GM12873 (cell line): Measurements from ENCODE around the gene FZR1.

Source experiments
- TF ChIP-seq, protein P1 (sequence below): IDR thresholded peaks from 2 replicates; pipeline ENCODE4 v1.5.1; 2012; ENCODE audit warnings: low read depth, mild to moderate bottlenecking, moderate library complexity, low read length, control low read depth; ENCODE audit not compliant: insufficient read depth; ENCODE audit errors: missing control alignments

FZR1 gene

GRCh38 chr19:3501780-3502179 lies 4.3 kb upstream of the FZR1 start:
- TF ChIP-seq, protein P1, sequence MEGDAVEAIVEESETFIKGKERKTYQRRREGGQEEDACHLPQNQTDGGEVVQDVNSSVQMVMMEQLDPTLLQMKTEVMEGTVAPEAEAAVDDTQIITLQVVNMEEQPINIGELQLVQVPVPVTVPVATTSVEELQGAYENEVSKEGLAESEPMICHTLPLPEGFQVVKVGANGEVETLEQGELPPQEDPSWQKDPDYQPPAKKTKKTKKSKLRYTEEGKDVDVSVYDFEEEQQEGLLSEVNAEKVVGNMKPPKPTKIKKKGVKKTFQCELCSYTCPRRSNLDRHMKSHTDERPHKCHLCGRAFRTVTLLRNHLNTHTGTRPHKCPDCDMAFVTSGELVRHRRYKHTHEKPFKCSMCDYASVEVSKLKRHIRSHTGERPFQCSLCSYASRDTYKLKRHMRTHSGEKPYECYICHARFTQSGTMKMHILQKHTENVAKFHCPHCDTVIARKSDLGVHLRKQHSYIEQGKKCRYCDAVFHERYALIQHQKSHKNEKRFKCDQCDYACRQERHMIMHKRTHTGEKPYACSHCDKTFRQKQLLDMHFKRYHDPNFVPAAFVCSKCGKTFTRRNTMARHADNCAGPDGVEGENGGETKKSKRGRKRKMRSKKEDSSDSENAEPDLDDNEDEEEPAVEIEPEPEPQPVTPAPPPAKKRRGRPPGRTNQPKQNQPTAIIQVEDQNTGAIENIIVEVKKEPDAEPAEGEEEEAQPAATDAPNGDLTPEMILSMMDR, result no peak

- TF ChIP-seq, protein P1, result no peak
These were observed 3.0 kb upstream of the FZR1 start for GRCh38 chr19:3503036-3503572.

DNA sequence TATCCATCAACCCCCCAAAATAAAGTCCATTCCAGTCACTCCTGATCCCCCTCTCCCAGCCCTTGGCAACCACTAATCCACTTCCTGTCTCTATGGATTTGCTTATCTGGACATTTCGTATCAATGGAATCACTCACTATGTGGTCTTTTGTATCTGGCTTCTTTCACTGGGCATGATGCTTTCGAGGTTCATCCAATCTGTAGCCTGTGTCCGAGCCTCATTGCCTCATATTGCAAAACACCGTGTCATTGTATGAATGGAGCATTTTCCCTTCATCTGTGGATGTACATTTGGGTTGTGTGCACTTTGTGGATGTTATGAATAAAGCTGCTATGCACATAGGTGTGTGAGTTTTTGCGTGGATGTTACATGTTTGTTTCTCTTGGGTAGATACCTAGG lies 1.4 kb upstream of the FZR1 start:
- TF ChIP-seq, protein P1, result no peak

GRCh38 chr19:3506384-3507340 lies 551 bp downstream of the FZR1 start:
- TF ChIP-seq, protein P1, result no peak

DNA sequence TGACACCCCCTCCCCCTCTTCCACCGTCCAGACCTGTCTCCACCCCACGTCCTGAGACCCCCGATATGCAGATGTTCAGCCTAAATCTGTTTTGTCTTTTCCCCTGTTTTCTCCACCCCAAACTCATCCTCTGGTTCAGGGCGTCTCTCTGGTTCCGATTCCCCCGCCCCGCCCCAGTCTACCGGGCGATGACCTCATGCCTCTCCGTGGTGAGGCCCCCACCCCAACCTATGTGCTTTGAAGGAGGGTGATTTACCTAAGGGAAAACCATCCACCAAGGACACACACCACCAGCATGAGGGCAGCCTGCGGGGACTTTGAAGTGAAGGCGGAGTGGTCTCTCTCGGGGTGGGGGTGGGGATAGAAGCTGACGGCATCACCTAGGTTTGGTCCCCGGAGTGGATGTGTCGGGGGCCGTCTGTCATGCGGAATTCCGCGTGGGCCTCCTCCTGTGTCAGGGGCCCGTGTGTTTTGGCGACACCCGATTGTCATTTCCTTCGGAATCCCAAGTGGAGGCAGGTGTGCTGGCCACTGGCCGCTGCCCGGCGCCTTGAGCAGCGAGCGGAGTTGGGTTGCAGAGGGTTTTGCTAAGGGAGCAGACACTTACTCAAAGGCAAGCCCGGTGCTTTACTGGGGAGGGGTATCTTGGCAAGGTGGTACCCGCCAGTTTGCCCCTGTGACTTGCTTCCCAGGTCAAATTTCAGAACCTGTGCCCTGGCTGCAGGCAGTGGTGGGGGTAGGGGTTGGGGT lies 1.4 kb downstream of the FZR1 start:
- TF ChIP-seq, protein P1, result no peak

DNA sequence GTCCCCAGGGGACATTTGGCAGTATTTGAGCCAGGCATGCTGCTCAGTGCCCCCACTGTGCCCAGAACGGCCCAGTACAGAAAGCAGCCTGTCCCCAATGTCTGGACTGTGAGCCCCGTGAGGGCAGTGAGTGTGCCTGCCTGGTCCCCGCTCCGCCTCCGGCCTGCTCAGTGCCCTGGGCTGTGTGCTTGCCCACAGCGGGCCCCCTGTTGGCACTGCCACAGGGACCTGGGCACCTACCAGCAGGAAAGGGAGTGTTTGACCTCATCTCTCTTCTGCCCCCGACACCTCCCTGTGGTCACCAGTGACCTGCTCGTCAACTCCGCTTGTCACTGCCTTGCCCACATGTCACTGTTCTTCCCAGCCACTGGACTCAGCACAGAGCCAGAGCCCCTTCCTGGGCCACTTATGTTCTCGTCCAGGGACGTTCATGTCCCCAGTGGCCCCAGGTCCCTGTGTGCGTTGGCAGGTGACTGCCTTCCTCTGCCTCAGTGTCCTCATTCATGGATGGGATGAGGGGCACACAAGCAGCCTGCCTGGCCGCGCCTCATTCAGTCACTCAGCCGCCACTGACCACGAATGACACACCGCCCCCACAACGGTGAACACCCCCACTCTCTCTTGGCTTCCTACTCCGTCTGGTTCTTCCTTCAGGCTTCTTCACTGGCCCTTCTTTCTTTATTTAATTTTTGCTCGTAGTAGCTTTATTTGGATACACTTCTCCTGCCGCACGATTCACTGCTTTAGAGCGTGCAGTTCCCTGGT lies 2.8 kb downstream of the FZR1 start:
- TF ChIP-seq, protein P1, result no peak
